Measurements from ENCODE around the gene ARHGAP21. TPM values are rescaled to one million over a fixed set of nuclear protein-coding genes. Genes with fewer than 3 reads are reported as not detected.

The ARHGAP21 gene
- total RNA-seq, 2 experiments from 2014 or later, result 18.8 to 19.8 TPM

DNA sequence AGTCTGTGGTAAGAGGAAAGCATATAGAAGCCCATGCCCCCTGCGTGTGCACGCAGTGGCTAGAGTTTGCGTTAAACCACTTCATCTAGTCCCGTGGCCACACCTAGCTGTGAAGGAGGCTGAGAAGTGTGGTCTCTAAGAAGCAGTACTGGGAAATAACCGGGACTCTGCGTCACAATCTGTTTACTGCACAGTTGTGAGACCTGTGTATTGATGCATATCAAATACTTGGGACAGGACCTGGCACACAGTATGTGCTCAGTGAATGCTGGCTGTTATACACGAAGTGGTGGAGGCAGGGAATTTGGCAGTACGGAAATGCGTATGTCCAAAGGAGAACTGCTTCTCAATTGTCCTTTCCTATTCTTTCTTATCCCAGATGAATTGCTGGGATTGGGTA, 149.5 kb downstream of the ARHGAP21 start:
- CTCF ChIA-PET, result no interaction called here
- H3K9me3 Mint-ChIP-seq, result no peaks in the 10 kb centered on the region
- no peak for DNase-seq

DNA sequence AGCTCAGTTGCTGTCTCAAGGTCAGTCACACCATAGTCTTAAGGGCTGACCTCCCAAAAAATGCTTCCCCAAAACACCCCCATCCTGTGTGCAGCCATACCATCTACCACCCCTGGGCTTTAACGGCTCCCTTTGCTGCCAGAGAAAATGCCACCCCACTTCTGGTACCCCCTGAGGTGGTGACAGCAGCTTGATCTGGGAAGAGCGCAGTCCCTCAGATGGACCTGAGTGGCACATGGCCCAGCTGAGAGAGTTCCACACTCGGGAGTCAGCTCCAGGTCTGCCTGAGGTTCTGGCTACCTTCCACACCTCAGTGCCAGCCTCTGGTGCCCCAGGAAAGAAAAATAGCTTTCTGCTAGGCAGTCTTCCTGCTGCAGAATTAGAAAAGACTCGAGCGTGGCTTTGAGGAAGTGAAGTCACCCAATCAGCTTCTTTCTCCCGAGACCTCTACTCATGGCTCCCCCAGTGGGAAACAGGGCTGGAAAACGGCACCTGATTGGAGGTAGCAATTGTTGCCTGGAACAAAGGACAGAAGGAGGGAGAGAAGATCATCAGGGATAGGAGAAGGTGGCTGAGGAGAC, 151.7 kb downstream of the ARHGAP21 start:
- ChIA-PET CTCF (interaction anchor here (1.0 kb wide), 1 partner anchor 46 kb away, joined by 5 read pairs; no protein-coding TSS in a partner anchor), POLR2A (no interaction called here)
- ATAC-seq, result no peak
- peaks cover 16% of the 10 kb centered on the region for H3K27me3 Mint-ChIP-seq
- TF ChIP-seq, protein P1, sequence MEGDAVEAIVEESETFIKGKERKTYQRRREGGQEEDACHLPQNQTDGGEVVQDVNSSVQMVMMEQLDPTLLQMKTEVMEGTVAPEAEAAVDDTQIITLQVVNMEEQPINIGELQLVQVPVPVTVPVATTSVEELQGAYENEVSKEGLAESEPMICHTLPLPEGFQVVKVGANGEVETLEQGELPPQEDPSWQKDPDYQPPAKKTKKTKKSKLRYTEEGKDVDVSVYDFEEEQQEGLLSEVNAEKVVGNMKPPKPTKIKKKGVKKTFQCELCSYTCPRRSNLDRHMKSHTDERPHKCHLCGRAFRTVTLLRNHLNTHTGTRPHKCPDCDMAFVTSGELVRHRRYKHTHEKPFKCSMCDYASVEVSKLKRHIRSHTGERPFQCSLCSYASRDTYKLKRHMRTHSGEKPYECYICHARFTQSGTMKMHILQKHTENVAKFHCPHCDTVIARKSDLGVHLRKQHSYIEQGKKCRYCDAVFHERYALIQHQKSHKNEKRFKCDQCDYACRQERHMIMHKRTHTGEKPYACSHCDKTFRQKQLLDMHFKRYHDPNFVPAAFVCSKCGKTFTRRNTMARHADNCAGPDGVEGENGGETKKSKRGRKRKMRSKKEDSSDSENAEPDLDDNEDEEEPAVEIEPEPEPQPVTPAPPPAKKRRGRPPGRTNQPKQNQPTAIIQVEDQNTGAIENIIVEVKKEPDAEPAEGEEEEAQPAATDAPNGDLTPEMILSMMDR (IDR thresholded peaks at IDR 0.05), result no peak
- no peaks in the 10 kb centered on the region for H3K9me3 Mint-ChIP-seq
- no peaks in the 10 kb centered on the region for H3K36me3 Mint-ChIP-seq (ENCODE audit: low read depth)
- intact Hi-C loops (cut with micrococcal nuclease), result no loop called here
- H3K4me1 Mint-ChIP-seq (ENCODE audit: low read depth), result peaks cover 11% of the 10 kb centered on the region
- H3K4me3 Mint-ChIP-seq, result no peak overlapping the region
- no peak for DNase-seq
- no peak overlapping the region for H3K27ac Mint-ChIP-seq

More for the DNA sequence above, 149.5 kb downstream of the ARHGAP21 start:
- Mint-ChIP-seq H3K27me3 (peaks cover 16% of the 10 kb centered on the region), H3K36me3 (ENCODE audit: low read depth) (no peaks in the 10 kb centered on the region), H3K4me3 (no peak overlapping the region), H3K4me1 (ENCODE audit: low read depth) (peaks cover 11% of the 10 kb centered on the region), H3K27ac (no peak overlapping the region)
- intact Hi-C loops (cut with micrococcal nuclease), result no loop called here
- POLR2A ChIA-PET, result no interaction called here
- TF ChIP-seq, protein P1 (IDR thresholded peaks at IDR 0.05), result no peak
- ATAC-seq, result no peak

DNA sequence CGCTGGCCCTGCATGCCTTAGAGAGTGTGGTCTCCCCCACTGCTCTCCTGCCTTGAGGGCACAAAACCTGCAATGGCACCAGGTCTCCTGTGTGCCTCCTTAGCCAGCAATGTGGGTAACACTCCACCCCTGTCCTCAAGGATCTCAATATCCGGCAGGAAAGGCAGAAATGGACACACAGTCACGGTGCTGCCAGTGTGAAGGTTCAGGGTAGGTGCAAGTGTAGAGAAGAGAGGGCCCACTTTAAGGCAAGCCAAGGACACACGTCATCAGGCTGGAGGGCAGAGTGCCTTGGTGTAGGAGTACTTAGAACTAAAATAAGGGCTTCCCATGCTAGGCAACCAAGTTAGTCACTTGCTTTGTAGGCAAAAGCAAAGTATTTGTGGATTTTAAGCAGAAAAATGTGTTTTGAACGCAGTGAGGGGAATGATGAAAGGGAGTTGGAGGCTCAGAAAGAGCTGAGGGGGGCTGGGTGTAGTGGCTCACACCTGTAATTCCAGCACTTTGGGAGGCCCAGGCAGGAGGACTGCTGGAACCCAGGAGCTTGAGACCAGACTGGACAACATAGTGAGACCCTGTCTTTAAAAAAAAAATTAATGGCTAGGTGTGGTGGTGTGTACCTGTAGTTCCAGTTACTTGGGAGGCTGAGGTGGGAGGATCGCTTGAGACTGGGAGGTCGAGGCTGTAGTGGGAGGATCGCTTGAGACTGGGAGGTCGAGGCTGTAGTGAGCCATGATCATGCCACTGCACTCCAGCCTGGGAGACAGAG, 152.8 kb downstream of the ARHGAP21 start:
- Mint-ChIP-seq H3K9me3 (no peaks in the 10 kb centered on the region), H3K36me3 (ENCODE audit: low read depth) (no peaks in the 10 kb centered on the region), H3K27ac (no peak overlapping the region), H3K27me3 (peaks cover 15% of the 10 kb centered on the region), H3K4me1 (ENCODE audit: low read depth) (peaks cover 8% of the 10 kb centered on the region), H3K4me3 (no peak overlapping the region)
- CTCF ChIA-PET, result interaction anchor here (1.0 kb wide), 1 partner anchor 14 kb away, joined by 3 read pairs; no protein-coding TSS in a partner anchor
- POLR2A ChIA-PET, result interaction anchor here (0.8 kb wide), 1 partner anchor 12 kb away, joined by 3 read pairs; no protein-coding TSS in a partner anchor
- TF ChIP-seq, protein P1 (IDR thresholded peaks at IDR 0.05), result no peak
- no peak for ATAC-seq
- intact Hi-C loops (cut with micrococcal nuclease), result no loop called here
- no peak for DNase-seq

DNA sequence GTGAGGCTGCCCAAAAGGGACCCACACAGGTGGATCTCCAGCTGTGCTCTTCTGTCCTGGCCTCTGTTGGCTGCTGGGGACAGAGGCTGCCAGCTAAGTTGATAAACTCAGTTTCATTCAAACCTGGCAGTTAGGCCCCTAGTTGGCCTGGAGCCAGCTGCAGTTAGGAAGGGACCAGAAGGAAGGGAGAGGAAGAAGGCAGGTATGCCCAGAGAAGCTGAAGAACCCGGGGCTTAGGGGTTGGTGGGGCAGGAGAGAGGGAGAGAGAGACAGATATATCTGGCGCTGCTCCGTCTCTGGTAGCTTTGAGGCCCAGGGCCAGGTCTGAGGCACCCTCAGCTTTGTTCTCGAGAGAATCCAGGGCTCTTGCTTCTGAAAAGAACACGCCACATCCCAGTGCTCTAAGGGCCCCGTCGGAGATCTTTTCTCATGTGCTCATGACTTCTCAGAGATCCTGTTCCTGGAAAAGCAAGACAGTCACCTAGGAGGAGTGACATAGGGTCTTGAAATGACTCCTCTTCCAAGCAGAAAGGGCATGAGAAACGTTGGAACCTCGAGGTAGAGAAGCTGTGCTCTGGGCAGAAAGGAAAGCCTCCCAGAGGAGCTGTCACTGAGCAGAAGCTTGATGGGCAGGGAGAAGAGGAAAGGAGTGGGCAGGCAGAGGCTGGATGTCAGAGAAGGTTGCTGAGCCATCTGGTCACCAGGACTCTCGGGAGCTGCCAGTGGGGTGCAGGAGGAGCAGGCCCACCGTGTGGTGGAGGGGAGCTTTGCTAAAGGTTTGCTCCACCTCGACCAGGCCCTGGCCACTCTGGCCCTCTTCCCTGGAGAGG, 153.6 kb downstream of the ARHGAP21 start:
- no peak for ATAC-seq
- H3K27me3 Mint-ChIP-seq, result peaks cover 12% of the 10 kb centered on the region
- TF ChIP-seq, protein P1 (IDR thresholded peaks at IDR 0.05), result no peak
- no peaks in the 10 kb centered on the region for H3K36me3 Mint-ChIP-seq (ENCODE audit: low read depth)
- H3K9me3 Mint-ChIP-seq, result no peaks in the 10 kb centered on the region
- peaks cover 3% of the 10 kb centered on the region for H3K4me1 Mint-ChIP-seq (ENCODE audit: low read depth)
- no peak overlapping the region for H3K27ac Mint-ChIP-seq
- CTCF ChIA-PET, result interaction anchor here (1.0 kb wide), 1 partner anchor 13 kb away, joined by 3 read pairs; no protein-coding TSS in a partner anchor
- no peak for DNase-seq
- H3K4me3 Mint-ChIP-seq, result no peak overlapping the region
- POLR2A ChIA-PET, result interaction anchor here (0.8 kb wide), 1 partner anchor 11 kb away, joined by 3 read pairs; no protein-coding TSS in a partner anchor
- intact Hi-C loops (cut with micrococcal nuclease), result no loop called here
